ENCODE results near the gene IFNG.

IFNG gene

GRCh38 chr12:68173792-68174191, 14.3 kb upstream of the IFNG start:
- no peak overlapping the region for H3K4me3 ChIP-seq (ENCODE audit: low read depth, low read length)
- DNase-seq (ENCODE audit: low read depth), result no peak
- TF ChIP-seq POLR2A (IDR thresholded peaks at IDR 0.05; ENCODE audit: extremely low read depth, insufficient read length) (no peak), MYC (IDR thresholded peaks at IDR 0.05; ENCODE audit: low read depth, low read length) (no peak), CTCF (IDR thresholded peaks at IDR 0.05; ENCODE audit: low read depth, low read length) (no peak), MAX (IDR thresholded peaks at IDR 0.05; ENCODE audit: low read depth, low read length) (no peak)

GRCh38 chr12:68170726-68171125, 11.2 kb upstream of the IFNG start:
- TF ChIP-seq POLR2A (IDR thresholded peaks at IDR 0.05; ENCODE audit: extremely low read depth, insufficient read length) (no peak), MYC (IDR thresholded peaks at IDR 0.05; ENCODE audit: low read depth, low read length) (no peak)
- H3K4me3 ChIP-seq (ENCODE audit: low read depth, low read length), result no peak overlapping the region
- no peak for DNase-seq (ENCODE audit: low read depth)

- DNase-seq (ENCODE audit: low read depth), result no peak
- TF ChIP-seq MAX (IDR thresholded peaks at IDR 0.05; ENCODE audit: low read depth, low read length) (no peak), MYC (IDR thresholded peaks at IDR 0.05; ENCODE audit: low read depth, low read length) (no peak), CTCF (IDR thresholded peaks at IDR 0.05; ENCODE audit: low read depth, low read length) (no peak), POLR2A (IDR thresholded peaks at IDR 0.05; ENCODE audit: extremely low read depth, insufficient read length) (no peak)
Measured at GRCh38 chr12:68169213-68169889, 9.8 kb upstream of the IFNG start.

GRCh38 chr12:68166317-68166831, 6.8 kb upstream of the IFNG start:
- TF ChIP-seq POLR2A (IDR thresholded peaks at IDR 0.05; ENCODE audit: extremely low read depth, insufficient read length), result no peak
- TF ChIP-seq MYC (IDR thresholded peaks at IDR 0.05; ENCODE audit: low read depth, low read length), result no peak
- TF ChIP-seq CTCF (IDR thresholded peaks at IDR 0.05; ENCODE audit: low read depth, low read length), result no peak
- TF ChIP-seq MAX (IDR thresholded peaks at IDR 0.05; ENCODE audit: low read depth, low read length), result no peak

More at GRCh38 chr12:68169213-68169889, 9.8 kb upstream of the IFNG start:
- no peak overlapping the region for H3K4me3 ChIP-seq (ENCODE audit: low read depth, low read length)

GRCh38 chr12:68163560-68164081, 4.1 kb upstream of the IFNG start:
- DNase-seq (ENCODE audit: low read depth), result no peak
- no peak overlapping the region for H3K4me3 ChIP-seq (ENCODE audit: low read depth, low read length)
- TF ChIP-seq POLR2A (IDR thresholded peaks at IDR 0.05; ENCODE audit: extremely low read depth, insufficient read length) (no peak), MAX (IDR thresholded peaks at IDR 0.05; ENCODE audit: low read depth, low read length) (no peak), MYC (IDR thresholded peaks at IDR 0.05; ENCODE audit: low read depth, low read length) (no peak), CTCF (IDR thresholded peaks at IDR 0.05; ENCODE audit: low read depth, low read length) (no peak)

More at GRCh38 chr12:68166317-68166831, 6.8 kb upstream of the IFNG start:
- no peak overlapping the region for H3K4me3 ChIP-seq (ENCODE audit: low read depth, low read length)
- DNase-seq (ENCODE audit: low read depth), result no peak

- no peak for TF ChIP-seq POLR2A (IDR thresholded peaks at IDR 0.05; ENCODE audit: extremely low read depth, insufficient read length)
- TF ChIP-seq MAX (IDR thresholded peaks at IDR 0.05; ENCODE audit: low read depth, low read length), result no peak
- no peak for TF ChIP-seq MYC (IDR thresholded peaks at IDR 0.05; ENCODE audit: low read depth, low read length)
- no peak for TF ChIP-seq CTCF (IDR thresholded peaks at IDR 0.05; ENCODE audit: low read depth, low read length)
- no peak overlapping the region for H3K4me3 ChIP-seq (ENCODE audit: low read depth, low read length)
- no peak for DNase-seq (ENCODE audit: low read depth)
Measured at GRCh38 chr12:68162374-68162773, 2.8 kb upstream of the IFNG start.
